Measurements from ENCODE around the gene MYCBPAP.

MYCBPAP gene

GRCh38 chr17:50507871-50508572, at the start of gene MYCBPAP:
Gene MYCBPAP (plus strand): TSS chr17:50508439. CDS start chr17:50508675, 236 bp downstream.
- FAIRE-seq = peak; percentile 27
- peak; percentile 88 for DNase-seq (ENCODE audit: low spot score)

- no peak for FAIRE-seq
Measured at GRCh38 chr17:50458701-50459676, 49.2 kb upstream of the MYCBPAP start.

GRCh38 chr17:50459756-50460155, 48.5 kb upstream of the MYCBPAP start:
- DNase-seq (ENCODE audit: low spot score) (no peak), FAIRE-seq (no peak)

More at GRCh38 chr17:50458701-50459676, 49.2 kb upstream of the MYCBPAP start:
- no peak for DNase-seq (ENCODE audit: low spot score)

GRCh38 chr17:50460831-50461526, 47.3 kb upstream of the MYCBPAP start:
- DNase-seq (ENCODE audit: low spot score) = no peak
- FAIRE-seq = no peak

- DNase-seq (ENCODE audit: low spot score) = no peak
- FAIRE-seq = peak; percentile 32
Measured at GRCh38 chr17:50461550-50462132, 46.6 kb upstream of the MYCBPAP start.

- DNase-seq (ENCODE audit: low spot score) = no peak
- no peak for FAIRE-seq
Measured at GRCh38 chr17:50462446-50462845, 45.8 kb upstream of the MYCBPAP start.

- FAIRE-seq (no peak), DNase-seq (ENCODE audit: low spot score) (no peak)
Measured at GRCh38 chr17:50464121-50464520, 44.1 kb upstream of the MYCBPAP start.

- FAIRE-seq = no peak
- DNase-seq (ENCODE audit: low spot score) = no peak
Measured at GRCh38 chr17:50464736-50465135, 43.5 kb upstream of the MYCBPAP start.

- DNase-seq (ENCODE audit: low spot score) (no peak), FAIRE-seq (no peak)
Measured at GRCh38 chr17:50465171-50465570, 43.1 kb upstream of the MYCBPAP start.

GRCh38 chr17:50465635-50466034, 42.6 kb upstream of the MYCBPAP start:
- DNase-seq (ENCODE audit: low spot score) (no peak), FAIRE-seq (no peak)

GRCh38 chr17:50466371-50467113, 41.7 kb upstream of the MYCBPAP start:
- DNase-seq (ENCODE audit: low spot score) = no peak
- FAIRE-seq = no peak

GRCh38 chr17:50467114-50467854, 41.0 kb upstream of the MYCBPAP start:
- DNase-seq (ENCODE audit: low spot score) (no peak), FAIRE-seq (no peak)

- FAIRE-seq (no peak), DNase-seq (ENCODE audit: low spot score) (no peak)
Measured at GRCh38 chr17:50467855-50468303, 40.4 kb upstream of the MYCBPAP start.

GRCh38 chr17:50468304-50469207, 39.7 kb upstream of the MYCBPAP start, which contains the start of gene CHAD:
Gene CHAD (minus strand): TSS chr17:50468880. CDS start chr17:50468813, 67 bp downstream.
- no peak for DNase-seq (ENCODE audit: low spot score)
- FAIRE-seq = no peak

GRCh38 chr17:50469208-50469605, 39.0 kb upstream of the MYCBPAP start:
- no peak for DNase-seq (ENCODE audit: low spot score)
- FAIRE-seq = no peak

GRCh38 chr17:50469671-50470305, 38.5 kb upstream of the MYCBPAP start:
- DNase-seq (ENCODE audit: low spot score) = no peak
- FAIRE-seq = no peak

- DNase-seq (ENCODE audit: low spot score) (no peak), FAIRE-seq (no peak)
Measured at GRCh38 chr17:50470426-50470825, 37.8 kb upstream of the MYCBPAP start.

All from urothelium cell line (cell line).